HG03064 (cell line): ENCODE data around the gene GARNL3.

ENCODE experiments used
- ATAC-seq: cut with Tn5 transposase; IDR thresholded peaks from one replicate; pipeline ENCODE4 v1.9.1; 2021; ENCODE audit warnings: low read depth; ENCODE audit not compliant: unreplicated experiment

GARNL3 gene

DNA sequence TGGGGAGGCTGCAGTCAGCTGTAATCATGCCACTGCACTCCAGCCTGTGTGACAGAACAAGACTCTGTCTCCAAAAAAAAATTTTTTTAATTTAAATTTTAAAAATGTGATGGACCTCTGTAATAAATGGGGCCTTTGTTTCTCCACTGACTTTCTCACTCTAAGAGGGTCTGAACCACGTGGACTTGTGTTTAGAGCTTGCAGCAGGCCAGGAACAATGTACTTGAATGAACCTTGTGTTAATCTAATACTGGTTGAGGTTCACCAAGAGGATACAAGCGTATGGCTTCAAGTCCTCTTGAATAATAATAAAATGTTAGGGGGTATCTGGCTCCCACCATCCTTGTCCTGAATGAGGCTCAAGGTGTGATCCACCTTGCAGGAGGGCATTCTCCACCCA is 118.0 kb downstream of the GARNL3 start:
- no peak for ATAC-seq

GRCh38 chr9:127384016-127384730 is 119.6 kb downstream of the GARNL3 start:
- ATAC-seq, result no peak

DNA sequence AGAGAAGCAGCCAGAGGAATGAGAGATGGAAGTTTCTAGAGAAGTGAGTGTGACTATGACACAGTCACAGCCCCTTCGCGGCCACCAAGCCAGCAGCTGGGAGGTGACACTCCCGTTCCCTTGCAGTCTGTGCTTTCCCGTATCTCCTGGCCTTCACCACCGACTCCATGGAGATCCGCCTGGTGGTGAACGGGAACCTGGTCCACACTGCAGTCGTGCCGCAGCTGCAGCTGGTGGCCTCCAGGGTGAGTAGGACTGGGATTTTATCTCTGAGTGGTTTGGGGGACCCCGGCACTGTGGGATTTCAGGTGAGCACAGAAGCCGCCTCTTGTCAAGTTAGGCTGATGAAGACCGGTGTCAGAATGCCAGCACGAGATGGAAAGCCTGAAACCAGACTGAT is 120.3 kb downstream of the GARNL3 start:
- no peak for ATAC-seq

DNA sequence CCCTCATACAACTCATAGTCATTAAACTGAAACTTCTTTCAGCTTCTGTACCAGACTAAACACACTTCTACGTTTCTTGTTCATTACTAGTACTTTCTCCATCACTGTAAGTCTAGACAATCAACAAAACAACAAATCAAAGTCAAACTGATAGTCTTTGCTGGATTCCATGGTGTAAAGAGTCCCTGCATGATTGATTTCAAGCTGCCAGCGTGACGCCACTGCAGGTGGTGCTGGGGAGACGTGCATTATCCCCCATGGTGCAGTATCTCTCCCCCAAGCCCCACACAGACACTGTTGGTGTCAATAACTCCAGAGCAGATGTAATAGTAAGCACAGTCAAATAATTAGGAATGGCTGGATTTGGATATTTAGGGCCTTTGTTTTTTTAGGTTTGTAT is 121.7 kb downstream of the GARNL3 start:
- no peak for ATAC-seq

- no peak for ATAC-seq
Measured at GRCh38 chr9:127386981-127387380, 122.4 kb downstream of the GARNL3 start.

DNA sequence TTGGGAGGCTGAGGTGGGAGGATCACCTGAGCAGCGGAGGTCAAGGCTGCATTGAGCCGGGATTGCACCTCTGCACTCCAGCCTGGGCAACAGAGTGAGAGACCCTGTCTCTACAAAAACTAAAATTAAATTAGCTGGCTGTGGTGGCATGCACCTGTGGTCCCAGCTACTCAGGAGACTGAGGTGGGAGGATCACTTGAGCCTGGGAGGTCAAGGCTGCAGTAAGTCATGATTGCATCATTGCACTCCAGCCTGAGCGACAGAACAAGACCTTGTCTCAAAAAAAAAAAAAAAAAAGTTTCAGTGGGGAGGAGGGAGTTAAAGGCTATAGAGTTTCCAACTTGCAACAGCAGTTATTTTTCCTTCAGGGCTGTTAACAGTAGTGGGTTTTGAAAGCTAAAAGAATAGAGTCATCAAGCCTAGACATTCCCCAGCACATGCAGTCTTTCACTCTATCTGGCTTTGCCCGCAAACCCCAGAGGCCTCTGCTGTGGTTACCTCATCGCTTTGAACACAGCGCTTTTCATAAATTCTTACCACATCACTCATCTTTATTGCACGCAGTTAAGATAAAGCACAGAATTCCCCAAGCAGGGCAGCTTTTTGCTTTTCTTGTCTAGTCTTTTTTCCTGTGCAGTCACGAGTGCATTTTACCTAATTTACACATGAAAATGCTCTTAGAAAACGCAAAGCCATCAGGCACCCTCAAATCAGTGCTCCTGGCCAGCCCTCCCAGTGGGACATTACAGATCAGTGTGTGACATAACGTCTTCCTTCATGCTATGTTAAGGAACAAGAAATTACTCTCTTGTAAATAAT is 123.7 kb downstream of the GARNL3 start:
- peak; percentile 74 for ATAC-seq

DNA sequence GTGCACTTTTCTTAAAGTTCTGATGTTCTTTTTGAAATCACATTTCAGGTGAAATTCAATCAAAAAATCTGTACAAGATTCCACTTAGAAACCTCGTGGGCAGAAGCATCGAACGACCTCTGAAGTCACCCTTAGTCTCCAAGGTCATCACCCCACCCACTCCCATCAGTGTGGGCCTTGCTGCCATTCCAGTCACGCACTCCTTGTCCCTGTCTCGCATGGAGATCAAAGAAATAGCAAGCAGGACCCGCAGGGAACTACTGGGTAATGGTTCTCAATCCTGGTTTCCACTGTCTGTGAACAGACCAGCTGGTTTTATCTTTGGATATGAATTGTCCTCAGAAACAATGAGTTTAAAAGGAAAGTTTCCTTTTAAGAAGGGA is 124.3 kb downstream of the GARNL3 start:
- no peak for ATAC-seq

DNA sequence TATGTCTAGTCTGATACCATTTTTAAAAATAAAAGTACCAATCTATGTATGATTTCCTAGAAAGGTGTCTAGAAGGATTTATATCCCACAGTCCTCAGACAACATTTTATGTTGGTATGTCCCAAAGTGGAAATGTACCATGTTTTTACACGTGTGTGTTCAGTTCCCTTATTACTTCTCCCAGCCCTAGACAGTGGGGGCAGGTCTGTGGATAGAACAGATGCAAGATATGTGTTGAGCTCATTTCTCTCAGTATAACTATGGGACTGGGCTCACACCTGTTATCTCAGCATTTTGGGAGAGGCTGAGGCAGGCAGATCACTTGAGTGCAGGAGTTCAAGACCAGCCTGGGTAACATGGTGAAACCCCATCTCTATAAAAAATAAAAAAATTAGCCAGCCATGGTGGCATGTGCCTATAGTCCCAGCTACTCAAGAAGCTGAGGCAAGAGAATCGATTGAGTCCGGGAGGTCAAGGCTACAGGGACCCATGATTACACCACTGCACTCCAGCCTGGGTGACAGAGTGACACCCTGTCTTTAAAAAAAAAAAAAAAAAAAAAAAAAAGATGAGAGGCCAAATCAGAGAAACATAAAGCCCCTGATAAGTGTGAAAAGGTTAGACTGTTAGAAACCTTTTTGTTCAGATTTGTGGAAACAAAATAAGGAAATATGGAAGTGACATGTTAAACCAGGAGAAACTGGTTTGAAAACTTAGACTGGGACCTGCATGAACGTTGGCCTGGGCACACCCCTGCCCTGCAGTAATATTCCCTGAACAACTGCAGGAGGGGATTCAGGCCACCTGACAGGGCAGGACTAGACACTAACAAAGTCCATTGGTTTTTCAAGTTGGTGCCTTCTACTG is 125.0 kb downstream of the GARNL3 start:
- ATAC-seq, result no peak

GRCh38 chr9:127390248-127390545 is 125.6 kb downstream of the GARNL3 start:
- ATAC-seq, result no peak

GRCh38 chr9:127390563-127390962 is 126.0 kb downstream of the GARNL3 start:
- no peak for ATAC-seq

DNA sequence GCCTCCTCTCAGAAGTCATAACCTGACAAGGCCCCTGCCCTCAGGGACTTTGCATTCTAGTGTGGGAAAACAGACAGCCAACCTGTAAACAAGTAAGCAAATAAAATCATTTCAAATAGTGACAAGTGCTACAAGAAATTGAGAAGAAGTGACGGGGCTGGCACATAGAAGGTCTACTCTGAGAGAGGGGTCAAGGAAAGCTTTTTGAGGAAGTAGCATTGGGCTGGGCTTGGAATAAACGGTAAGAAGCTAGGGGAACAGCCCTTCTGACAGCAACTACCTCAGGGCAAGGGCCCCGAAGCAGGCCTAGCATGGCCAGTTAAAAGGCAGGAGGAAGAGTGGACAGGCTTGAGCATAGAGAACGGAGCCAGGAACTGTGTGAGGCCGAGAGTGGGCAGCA is 127.6 kb downstream of the GARNL3 start:
- no peak for ATAC-seq

DNA sequence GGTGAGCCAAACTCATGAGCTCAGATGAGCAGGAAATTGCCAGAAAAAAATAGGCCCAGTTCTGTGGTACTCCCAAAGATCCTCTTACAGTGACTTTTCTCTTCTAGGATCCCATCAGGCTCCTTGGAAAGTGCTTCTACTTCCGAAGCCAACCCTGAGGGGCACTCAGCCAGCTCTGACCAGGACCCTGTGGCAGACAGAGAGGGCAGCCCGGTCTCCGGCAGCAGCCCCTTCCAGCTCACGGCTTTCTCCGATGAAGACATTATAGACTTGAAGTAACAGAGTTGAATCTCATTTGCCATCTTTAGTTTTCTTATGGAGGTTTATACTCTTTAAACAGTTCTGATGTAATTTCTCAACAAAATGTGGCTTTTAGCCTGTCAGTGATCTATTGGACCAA is 128.4 kb downstream of the GARNL3 start:
- ATAC-seq, result no peak

DNA sequence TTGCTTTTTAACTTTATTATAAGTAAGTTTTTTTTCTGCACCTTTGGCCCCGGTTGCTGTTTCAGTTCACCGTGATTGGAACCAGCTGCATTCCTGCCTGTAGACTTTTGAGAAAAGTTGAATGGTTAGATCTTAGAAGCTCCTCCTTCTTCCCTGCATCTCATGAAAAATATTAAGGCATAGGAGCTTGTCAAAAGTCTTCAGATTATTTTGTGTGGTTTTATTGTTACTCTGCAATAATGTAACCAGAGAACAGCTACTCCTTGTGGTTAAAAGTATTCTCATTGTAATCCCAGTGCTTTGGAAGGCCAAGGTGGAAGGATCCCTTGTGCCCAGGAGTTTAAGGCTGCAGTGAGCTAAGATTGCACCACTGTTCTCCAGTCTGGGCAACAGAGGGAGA is 129.1 kb downstream of the GARNL3 start:
- ATAC-seq, result no peak

DNA sequence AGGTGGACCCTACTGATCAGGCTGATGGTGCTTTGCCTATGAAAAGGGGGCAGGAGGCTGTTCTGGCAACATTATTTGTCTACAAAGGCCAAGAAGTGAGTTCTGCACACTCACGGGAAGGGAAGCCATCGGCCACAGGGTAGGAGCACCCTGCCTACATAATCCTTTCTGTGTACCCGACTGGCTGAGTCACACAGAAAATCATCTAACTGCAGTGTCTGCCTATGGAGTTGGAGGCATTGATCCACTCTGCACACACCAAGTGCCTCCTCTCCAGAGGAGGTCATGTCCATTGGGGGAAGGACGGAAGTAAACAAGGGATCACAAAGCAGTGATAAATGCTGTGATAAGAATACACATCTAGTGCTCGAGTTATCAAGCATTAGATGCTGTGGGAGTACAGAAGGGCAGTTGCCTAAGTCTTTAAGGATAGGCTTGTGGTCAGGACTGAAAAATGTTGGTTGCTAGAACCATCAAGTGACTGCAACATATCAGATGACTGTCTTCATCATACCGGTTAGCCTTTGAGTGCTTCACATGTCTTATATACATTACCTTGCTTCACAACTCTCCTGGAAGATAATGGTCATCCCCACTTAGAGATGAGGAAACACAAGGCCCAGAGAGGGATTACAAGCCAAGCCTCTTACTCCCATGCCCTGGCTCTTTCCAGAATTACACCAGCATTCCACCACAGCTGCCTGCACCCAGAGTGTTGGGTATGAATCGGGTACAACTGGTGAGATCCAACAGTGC is 131.1 kb downstream of the GARNL3 start:
- ATAC-seq, result no peak

DNA sequence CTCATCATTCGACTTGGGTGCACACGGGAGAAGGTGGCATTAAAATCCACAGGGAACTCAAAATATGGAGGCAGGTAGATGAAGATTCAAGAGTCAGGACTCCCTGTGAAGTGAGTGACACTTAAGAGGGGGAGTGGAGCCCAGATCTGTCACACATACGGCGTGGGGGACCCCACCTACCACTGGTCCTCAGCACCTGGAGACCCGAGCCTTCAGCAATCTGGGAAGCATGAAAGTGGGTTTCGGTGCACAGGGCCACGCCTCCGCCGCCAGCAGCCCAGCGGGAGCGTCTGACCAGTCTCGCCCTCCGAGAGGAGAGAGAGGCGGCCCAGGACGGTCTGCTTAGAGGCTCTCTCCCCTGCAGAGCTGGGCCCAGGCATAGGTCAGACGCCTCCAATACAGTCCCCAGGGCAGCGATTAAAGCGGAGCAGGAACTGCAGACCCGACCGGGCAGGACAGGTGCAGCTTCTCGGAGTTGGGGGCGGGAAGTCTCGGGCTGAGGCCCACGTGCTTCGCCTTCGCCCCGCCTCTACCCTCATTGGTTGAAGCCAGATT is 131.8 kb downstream of the GARNL3 start:
- no peak for ATAC-seq

GRCh38 chr9:127396808-127397645 is 132.5 kb downstream of the GARNL3 start, which contains the start of gene SLC2A8:
Gene SLC2A8, plus strand, starts transcription at chr9:127397169. Its CDS starts 62 bp downstream, at chr9:127397231.
- ATAC-seq, result peak; percentile 91

DNA sequence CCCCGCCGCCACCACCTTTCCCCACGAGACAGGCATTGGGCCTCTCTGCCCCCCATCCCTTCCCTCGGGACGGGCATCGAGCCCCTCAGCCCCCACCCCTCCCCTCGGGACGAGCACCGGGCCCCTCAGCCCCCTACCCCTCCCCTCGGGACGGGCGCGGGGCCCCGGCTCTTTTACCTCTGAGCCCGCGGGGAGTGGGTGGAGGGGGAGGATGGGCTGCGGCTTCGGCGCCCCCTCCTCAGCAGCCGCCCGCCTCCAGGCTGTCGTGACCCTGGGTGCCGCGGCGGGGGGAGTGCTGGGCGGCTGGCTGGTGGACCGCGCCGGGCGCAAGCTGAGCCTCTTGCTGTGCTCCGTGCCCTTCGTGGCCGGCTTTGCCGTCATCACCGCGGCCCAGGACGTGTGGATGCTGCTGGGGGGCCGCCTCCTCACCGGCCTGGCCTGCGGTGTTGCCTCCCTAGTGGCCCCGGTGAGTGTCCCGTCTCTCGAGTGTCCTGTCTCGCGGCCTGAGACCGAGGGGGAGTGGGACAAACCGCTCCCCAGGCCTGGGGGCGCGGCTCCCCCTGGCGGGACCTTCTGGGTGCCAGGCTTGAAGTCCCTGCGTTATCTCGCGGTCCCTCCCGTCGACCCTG is 133.2 kb downstream of the GARNL3 start:
- ATAC-seq, result no peak

DNA sequence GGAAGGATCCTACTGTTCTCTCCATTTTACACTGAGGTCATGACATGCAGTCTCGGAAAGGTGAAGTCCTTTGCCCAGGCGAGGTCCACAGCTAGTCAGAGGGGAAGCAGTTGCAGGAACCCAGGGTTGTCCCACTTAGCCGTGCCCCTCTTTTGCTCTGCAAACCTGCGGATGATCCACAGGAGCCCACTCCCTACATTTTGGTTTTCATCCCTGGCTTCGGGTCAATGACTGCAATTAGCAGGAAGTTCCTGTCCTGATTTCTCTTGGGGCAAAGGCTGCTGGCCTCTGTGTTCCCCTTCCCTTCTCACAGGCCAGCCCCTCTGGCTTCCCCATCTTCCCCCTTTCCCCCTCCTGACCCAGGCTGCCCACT is 133.7 kb downstream of the GARNL3 start:
- no peak for ATAC-seq
